IPS DF 4.7 (cell line): ENCODE measurements around the gene FOXI3.

ENCODE experiments used
- DNase-seq: peaks from one replicate; pipeline ENCODE4 v3.0.0-alpha.2; 2013; ENCODE audit warnings: low spot score; ENCODE audit errors: extremely low read depth

Gene FOXI3

DNA sequence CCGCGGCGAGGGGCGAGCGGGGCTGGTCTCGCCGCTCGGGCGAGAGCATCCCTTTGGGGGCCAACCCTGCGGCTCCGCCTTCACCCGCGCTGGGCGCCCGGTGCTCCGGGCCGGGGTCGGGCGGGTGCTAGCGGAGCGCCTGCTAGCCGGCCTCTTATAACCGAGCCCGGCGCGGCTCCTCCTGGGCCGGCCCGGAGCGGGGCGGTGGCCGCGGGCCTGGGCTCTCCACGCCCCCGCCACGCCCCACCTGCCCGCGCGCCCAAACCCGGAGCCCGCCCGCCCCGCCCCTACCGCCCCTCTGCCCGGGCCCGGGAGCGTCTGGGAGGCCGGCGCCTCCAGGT, at the start of gene FOXI3:
Gene FOXI3 (minus strand): TSS at position 129 of the 341 bp plus-strand sequence. CDS start 158 bp downstream, outside the sequence.
- DNase-seq, result no peak

DNA sequence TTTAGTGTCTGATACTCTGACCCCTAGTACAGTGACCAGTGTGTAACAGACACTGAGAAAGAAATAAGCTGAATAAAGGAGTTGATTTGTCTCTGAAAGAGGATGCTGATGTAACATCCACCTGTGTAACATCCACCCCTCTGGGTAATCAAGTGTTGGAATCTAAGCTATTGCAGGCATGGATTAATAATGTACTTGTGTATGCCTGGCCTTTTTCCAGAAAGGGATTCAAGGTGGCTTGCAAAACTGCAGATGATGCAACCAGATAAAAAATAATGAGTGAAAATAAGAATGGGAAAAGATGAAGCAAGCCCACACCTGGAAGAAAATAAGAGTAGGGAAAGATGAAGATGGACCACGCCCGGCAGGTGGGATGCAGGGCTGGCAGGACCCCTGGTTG, 48.2 kb upstream of the FOXI3 start:
- no peak for DNase-seq

GRCh38 chr2:88499204-88499603, 46.7 kb upstream of the FOXI3 start:
- DNase-seq, result no peak

GRCh38 chr2:88493481-88493880, 41.0 kb upstream of the FOXI3 start:
- DNase-seq, result no peak

- DNase-seq, result no peak
These were observed 39.5 kb upstream of the FOXI3 start for GRCh38 chr2:88492002-88492401.

GRCh38 chr2:88489181-88489580, 36.7 kb upstream of the FOXI3 start:
- no peak for DNase-seq

GRCh38 chr2:88483200-88483599, 30.7 kb upstream of the FOXI3 start:
- no peak for DNase-seq

- no peak for DNase-seq
These were observed 29.3 kb upstream of the FOXI3 start for GRCh38 chr2:88481691-88482336.

- DNase-seq, result no peak
These were observed 20.3 kb upstream of the FOXI3 start for GRCh38 chr2:88472811-88473210.

- no peak for DNase-seq
These were observed 18.8 kb upstream of the FOXI3 start for GRCh38 chr2:88471083-88471942.

- DNase-seq, result no peak
These were observed 17.0 kb upstream of the FOXI3 start for GRCh38 chr2:88469202-88470114.

DNA sequence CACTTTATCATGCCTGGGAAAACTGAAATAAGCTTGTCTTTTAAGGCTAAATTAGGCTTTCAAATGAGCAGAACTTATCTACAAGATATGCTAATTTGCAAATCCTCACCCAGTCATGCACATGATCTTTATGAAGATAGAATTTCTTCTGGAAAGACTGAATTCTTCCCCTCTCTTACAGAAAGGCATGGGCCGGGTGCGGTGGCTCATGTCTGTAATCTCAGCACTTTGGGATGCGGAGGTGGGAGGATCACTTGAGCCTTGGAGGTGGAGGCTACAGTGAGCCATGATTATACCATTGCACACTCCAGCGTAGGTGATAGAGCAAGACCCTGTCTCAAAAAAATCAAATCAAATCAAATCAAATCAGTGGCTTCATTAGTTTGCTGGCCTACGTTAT, 11.7 kb upstream of the FOXI3 start:
- no peak for DNase-seq

DNA sequence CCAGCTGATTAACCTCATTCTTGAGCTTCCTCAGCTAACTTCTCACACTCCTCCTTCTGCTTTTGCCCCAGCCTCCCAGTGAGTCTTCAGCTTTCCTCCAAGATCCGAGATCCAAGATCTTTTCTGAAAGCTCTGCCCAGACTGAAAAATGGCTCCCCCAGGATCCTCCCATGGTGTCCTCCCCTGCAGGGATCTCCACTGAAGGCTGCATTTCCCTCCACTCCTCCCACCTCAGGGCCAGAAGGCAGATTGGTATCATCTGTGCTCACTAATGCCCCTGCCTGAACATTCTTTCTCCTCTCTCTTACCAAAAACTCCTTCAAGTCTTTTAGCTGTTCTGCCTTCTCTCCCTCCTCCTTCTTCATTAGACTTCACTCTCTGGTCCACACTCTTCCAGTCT, 6.1 kb upstream of the FOXI3 start:
- DNase-seq, result no peak

GRCh38 chr2:88452980-88453582, 588 bp upstream of the FOXI3 start:
- no peak for DNase-seq

DNA sequence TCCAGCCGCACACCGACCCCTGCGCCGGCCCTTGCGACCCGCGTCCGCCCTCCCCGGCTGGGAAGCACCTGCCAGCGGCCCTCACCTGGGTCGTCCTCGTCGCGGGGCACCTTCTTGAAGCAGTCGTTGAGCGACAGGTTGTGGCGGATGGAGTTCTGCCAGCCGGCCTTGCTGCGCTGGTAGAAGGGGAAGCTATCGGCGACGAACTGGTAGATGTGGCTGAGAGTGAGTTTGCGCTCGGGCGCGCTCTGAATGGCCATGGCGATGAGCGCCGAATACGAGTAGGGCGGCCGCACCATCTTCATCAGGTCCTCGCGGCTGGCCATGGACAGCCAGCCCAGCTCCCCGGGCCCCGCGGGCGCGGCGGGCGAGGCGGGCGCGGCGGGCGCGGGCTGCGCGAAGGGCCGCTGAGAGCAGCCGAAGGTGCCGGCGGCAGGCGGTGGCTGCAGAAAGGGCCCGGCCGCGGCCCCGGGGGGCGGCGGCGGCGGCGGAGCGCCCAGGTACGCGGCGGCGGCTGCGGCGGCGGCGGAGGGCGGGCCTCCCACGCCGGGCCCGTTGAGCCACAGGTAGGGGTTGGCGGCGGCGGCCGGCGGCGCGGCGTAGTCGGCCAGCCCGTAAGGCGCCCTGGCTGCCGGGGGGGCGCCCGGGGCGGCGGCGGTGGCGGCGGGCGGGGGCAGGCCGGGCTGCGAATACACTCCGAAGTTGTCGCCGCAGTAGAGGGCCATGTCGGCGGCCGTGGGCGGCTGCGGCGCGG, 505 bp downstream of the FOXI3 start:
- DNase-seq, result no peak

- no peak for DNase-seq
These were observed 1.3 kb downstream of the FOXI3 start for GRCh38 chr2:88450925-88451810.

DNA sequence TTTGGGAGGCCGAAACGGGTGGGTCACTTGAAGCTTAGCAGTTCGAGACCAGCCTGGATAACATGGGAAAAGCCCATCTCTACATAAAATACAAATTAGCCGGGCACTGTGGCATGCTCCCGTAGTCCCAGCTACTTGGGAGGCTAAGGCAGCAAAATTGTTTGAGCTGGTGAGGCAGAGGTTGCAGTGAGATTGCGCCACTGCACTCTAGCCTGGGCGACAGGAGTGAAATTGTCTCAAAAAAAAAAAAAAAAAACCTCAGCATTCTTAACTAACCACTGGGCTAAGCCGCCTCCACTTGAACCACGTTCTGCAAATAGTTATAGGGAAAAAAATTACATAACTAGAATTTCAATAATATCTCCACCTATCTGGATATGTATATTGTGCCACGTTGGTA, 2.3 kb downstream of the FOXI3 start:
- DNase-seq, result no peak

DNA sequence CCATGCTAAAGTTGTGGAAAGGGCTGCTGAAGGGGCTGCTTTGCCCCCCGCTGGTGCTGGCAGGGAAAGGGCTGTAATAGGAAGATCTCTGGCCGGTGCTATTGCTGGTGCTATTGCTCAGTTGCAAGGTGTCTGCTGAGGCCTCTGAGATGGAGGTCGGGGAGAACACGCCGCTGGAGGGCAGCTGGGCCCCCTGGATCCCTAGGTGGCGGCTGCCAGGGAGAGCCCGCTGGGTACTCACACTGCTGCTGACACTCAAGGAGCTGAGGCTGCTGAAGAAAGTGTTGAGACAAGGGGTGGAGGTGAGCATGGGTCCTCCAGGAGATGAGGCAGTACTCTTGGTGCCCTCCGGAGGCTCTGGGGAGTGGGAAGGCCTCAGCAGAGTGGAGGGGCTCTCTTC, 4.2 kb downstream of the FOXI3 start:
- DNase-seq, result no peak

DNA sequence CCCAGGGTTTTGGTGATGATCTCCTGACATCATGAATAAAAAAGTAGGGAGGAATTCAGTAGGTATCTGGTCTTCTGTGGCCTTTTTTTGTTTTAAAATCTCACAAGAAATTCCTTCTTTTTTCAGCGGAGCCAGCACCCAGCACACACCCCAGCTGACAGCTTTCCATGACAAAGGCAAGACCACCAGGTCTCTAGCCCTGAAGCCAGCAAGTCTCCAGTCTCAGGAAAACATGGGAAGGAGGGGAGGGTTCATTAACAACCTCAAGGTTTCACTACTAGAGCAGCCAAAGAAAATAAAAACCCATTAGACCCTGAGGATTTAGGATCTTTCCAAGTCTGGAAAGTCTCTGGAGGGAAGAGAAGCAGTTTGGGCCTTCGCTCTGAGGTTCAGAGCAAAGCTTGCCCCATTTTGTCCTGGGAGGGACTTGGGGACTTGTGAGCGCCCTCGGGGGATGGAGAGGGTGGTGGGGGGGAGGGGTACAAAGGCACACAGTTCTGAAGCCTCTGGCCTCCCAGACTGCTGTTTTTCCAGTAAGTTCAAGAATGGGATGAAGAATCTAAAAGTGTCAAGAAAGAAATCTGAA, 9.0 kb downstream of the FOXI3 start:
- no peak for DNase-seq
